NCI-H226 (cell line): Measurements from ENCODE around the gene AFP.
A peak's percentile ranks its signal among the peaks of the same experiment; 100 is the strongest.

ENCODE experiments used
- DNase-seq: peaks from one replicate; pipeline ENCODE4 v3.0.0-alpha.2; 2015

AFP gene

GRCh38 chr4:73439445-73439844, 3.4 kb downstream of the AFP start:
- DNase-seq = no peak

GRCh38 chr4:73439991-73440390, 4.0 kb downstream of the AFP start:
- DNase-seq = no peak

- no peak for DNase-seq
Observed at GRCh38 chr4:73440653-73441052, 4.6 kb downstream of the AFP start.

DNA sequence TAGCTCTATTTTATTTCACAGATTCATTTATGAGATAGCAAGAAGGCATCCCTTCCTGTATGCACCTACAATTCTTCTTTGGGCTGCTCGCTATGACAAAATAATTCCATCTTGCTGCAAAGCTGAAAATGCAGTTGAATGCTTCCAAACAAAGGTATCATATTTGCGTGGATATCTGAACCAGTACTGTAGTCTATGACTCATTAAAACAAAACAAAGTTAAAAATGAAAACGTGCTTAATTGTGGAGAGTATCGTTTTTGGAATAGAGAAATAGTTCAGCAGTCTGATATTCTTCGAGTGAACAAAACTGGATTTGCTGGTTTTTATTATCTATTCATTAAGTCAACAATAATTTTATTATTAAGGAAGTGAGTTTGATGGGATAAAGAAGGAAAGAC, 6.3 kb downstream of the AFP start:
- no peak for DNase-seq

GRCh38 chr4:73443224-73443623, 7.2 kb downstream of the AFP start:
- no peak for DNase-seq

- no peak for DNase-seq
Observed at GRCh38 chr4:73445383-73446335, 9.6 kb downstream of the AFP start.

DNA sequence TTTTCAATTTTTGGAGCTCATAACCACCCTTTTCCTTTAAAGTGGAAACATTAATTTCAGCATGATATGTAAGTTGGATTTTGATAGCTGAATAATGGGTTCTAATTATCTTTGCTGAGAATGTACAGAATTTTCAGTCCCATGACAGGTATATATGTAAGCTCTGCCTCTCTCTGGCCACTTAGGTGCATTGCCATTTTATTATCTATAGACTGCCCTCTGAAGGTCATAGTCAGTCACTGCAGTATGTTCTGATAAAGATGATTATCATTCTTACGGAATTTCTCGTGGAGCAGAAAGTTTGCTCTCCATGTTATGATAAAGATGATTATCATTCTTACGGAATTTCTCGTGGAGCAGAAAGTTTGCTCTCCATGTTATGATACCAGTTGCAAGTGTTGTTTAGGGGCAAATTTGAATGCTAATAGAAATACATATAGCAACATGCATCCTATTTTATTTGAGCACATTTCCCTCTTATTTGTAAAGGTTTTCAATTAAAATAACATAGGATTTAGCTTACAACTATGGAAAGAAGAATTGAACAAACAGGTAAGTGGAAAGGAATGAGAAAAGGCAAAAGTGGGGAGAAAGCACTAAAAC, 10.4 kb downstream of the AFP start:
- DNase-seq = peak; percentile 32

- DNase-seq = no peak
Observed at GRCh38 chr4:73447671-73448070, 11.7 kb downstream of the AFP start.

GRCh38 chr4:73448448-73449203, 12.6 kb downstream of the AFP start:
- DNase-seq = no peak

GRCh38 chr4:73450398-73451004, 14.5 kb downstream of the AFP start:
- peak; percentile 92 for DNase-seq

DNA sequence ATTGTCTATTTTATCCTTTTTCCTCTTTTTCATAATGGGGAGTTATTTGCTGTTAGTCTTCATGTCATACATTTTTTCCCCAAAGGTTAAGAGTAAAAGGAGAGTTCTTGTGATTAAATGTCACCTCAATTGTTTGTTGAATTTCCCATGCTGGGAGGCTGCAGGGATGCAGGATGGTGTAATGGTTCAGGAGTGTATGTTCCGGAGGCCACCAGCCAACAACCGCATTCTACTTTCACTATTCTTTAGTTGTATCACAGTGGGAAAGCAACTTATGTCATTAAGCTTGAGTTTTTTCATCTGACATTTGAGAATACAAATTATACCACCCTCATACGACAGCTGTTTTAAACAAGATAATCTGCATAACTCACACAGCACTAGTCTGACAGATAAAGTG, 15.4 kb downstream of the AFP start:
- peak; percentile 14 for DNase-seq

GRCh38 chr4:73451981-73452747, 16.1 kb downstream of the AFP start:
- no peak for DNase-seq

DNA sequence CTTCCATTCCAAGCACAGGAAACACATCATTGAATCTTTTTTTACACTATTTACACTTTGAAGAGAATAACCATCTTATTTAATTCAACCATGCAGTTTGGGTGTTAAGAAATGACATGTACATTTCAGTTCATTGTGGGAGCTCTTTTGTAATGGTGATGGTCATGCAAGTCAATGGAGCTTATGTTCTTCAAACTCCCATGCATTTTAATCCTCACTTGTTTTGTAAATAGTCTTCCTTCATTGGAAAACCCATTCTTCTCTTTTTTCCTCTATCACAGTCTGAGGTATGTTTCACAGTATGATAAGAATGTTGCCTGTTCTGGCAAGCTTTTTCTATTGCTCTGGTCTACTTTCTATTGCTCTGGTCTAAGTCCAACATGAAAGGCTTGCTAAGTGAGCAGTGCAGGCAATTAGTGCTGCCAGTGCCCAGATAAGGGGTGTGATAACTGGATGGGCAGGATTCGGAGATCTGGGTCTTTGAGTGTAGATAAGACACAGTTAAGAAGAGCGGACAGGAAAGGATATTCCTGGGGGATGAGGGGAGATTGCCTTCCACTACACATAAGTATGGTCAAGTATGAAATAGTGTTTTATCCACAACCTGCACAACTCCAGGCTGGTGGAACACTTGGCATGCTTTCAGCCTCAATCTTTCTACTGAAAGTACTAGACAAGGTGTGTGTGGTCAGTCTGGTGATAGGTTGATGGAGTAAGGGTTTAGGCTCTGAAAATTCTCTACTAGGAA, 17.1 kb downstream of the AFP start:
- DNase-seq = peak; percentile 34

- no peak for DNase-seq
Observed at GRCh38 chr4:73453701-73454005, 17.6 kb downstream of the AFP start.

- no peak for DNase-seq
Observed at GRCh38 chr4:73454920-73455319, 18.9 kb downstream of the AFP start.

DNA sequence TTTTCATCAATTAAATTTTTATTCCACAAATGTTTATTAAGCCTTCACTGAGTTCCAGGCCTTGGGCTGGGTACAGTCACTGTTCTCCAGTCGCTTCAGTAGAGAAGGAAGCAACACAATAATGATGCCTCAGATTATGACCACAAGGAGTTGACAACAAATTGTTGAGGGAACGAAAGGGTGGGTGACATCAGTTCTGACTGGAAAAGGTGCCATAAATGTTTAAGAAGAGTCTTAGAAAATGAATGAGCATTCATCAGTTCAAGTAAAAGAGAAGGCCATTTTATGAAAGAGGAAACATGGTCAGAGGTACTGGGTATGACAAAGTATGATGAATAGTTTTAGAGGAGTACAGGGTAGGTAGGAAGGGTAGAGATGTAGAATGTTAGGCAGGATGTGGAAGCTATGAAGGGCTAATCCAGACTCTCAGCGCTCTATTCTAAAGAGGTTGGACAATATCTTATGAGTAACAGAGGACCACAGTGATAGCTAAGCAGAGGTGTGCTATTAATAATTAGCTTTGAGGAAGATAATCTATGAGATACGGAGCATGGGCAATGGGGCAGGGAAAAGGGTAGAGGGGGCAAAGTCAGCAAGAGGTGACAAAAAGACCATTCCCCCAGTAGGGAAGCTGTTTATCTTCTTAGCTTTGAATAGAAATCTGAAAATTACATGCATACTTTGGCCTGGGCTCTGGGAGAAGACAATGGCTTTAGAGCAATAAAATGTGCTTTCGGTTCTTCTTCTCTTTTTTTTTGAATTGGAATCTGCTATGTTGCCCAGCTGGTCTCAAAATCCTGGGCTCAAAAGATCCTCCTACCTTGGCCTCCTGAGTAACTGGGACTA, 20.4 kb downstream of the AFP start:
- no peak for DNase-seq

DNA sequence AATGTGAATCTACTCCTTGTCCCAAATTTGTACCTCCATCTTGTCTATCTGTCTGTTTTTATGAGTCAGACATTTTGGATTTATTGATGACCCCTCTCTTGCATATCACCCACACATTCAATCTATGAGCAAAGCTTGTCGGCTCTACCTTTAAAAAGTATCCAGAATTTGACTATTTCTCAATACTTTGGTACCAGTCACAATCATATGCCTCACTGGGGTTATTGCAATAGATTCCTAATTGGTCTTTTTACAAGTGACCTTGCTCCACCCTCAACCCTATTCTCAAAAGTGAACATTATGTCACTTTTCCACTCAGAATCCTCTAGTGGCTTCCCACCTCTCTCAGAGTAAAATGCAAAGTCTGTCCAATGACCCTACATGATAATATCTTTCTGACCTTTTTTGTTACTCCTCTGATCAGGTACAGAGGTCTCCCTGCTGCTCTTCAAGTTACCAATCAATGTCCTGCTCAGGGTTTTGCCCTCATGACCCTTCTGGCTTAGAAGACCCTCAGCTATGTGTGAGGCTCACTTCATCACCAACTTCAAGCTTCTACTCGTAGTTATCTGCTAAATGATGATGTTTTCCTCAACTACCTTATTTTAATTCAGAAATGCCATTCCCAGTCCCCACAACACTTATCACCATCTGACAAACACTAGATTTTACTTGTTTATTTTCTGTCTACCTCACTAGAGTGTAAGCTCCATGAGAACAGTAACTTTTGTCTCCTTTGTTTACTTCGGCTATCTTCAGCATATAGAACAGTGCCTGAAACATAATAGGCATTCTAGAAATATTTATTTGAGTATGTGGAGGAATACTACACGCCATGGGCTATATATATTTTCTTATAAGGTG, 22.4 kb downstream of the AFP start:
- DNase-seq = no peak

DNA sequence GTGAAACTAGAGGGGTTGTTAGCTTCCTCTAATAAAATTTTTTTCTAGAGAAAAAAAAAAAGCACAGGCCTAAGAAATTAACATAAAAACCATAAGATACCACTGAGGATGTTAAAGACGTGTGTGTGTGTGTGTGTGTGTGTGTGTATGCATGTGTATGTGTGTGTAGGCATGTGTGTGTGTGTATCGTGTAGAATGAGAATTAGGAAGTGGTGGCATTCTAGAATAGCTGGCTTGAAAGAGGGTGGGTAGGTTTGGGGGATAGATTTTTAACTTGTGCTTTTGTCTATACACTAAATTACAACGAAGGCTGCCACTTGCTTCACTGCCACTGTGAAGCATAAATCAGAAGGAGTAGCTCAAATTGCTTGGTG, 23.0 kb downstream of the AFP start:
- DNase-seq = no peak

DNA sequence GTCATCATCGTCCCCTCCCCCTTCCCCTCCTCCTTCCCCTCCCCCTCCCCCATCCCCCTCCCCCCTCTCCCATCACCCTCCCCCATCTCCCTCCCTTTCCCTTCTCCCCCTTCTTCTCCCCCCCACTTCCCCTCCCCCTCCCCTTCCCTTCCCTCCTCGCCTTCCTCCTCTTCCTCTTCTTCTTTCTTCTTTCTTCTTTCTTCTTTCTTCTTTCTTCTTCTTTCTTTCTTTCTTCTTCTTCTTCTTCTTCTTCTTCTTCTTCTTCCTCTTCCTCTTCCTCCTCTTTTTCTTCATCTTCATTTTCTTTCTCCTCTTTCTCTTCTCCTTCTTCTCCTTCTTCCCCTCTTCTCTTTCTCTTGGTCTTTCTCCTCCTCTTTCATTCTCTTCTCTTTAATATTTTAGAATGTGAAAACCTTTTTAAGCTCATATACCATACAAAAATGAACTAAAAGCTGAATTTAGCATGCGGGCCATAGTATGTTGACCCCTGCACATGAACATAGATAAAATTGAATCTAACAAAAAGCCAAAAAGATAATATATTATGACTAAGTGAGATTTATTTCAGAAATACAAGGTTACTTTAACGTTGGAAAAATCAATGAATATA, 25.0 kb downstream of the AFP start:
- no peak for DNase-seq

DNA sequence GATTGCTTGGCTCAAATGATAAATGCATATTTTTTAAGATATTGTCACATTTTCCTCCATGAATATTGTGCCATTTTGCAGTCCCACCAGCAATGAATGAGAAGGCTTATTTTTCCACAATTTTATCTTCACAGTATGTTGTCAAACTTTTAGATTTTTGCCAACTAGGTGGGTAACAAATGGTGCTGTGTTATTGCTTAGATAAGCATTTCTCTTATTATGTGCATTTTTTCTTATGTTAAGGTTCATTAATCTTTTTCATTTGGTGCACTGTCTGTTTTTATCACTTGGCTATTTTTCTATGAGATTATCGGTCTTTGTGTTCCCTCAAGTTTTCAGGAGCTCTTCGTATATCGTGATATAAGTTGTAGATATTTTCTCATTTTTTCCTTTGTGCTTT, 32.1 kb downstream of the AFP start:
- no peak for DNase-seq
